Measurements from ENCODE around the gene LANCL1. TPM values are rescaled to one million over a fixed set of nuclear protein-coding genes. Genes with fewer than 3 reads are reported as not detected.

LANCL1 gene
- total RNA-seq, 2 donors from 2014 or later, result 68.4 to 88.1 TPM

- Mint-ChIP-seq H3K27ac (no peak overlapping the region), H3K4me3 (no peak overlapping the region), H3K4me1 (no peaks in the 10 kb centered on the region), H3K36me3 (ENCODE audit: low read depth) (peaks cover 83% of the 10 kb centered on the region), H3K27me3 (ENCODE audit: insufficient read depth) (no peaks in the 10 kb centered on the region), H3K9me3 (peaks cover 10% of the 10 kb centered on the region)
- H3K9ac ChIP-seq (ENCODE audit: extremely low read depth, low read length, poor library complexity, severe bottlenecking), result no peak overlapping the region
- H3K27ac ChIP-seq (ENCODE audit: low read depth, low read length), result no peak overlapping the region
- H3K36me3 ChIP-seq (ENCODE audit: control insufficient read depth, insufficient read depth, low read length), result peaks cover 69% of the 10 kb centered on the region
- WGBS, 2 experiments (ENCODE audit: insufficient coverage in 1 of 2, insufficient read length in 1 of 2), result 100% methylated on average over 1 of the region's 1 CpG; no CpG with 5 or more reads in 1 of the 2 experiments
- no peaks in the 10 kb centered on the region for H3K4me1 ChIP-seq (ENCODE audit: control insufficient read depth, insufficient read depth, low read length)
- no peak overlapping the region for H3K4me3 ChIP-seq (ENCODE audit: low read length)
- H3K9me3 ChIP-seq (ENCODE audit: control insufficient read depth, low read length), result peaks cover 21% of the 10 kb centered on the region
- TF ChIP-seq, protein P1, sequence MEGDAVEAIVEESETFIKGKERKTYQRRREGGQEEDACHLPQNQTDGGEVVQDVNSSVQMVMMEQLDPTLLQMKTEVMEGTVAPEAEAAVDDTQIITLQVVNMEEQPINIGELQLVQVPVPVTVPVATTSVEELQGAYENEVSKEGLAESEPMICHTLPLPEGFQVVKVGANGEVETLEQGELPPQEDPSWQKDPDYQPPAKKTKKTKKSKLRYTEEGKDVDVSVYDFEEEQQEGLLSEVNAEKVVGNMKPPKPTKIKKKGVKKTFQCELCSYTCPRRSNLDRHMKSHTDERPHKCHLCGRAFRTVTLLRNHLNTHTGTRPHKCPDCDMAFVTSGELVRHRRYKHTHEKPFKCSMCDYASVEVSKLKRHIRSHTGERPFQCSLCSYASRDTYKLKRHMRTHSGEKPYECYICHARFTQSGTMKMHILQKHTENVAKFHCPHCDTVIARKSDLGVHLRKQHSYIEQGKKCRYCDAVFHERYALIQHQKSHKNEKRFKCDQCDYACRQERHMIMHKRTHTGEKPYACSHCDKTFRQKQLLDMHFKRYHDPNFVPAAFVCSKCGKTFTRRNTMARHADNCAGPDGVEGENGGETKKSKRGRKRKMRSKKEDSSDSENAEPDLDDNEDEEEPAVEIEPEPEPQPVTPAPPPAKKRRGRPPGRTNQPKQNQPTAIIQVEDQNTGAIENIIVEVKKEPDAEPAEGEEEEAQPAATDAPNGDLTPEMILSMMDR (conservative IDR thresholded peaks at IDR 0.05), result no peak
- no peak for DNase-seq
- H3K27me3 ChIP-seq (ENCODE audit: control insufficient read depth, insufficient read depth, low read length, poor library complexity, severe bottlenecking), result no peaks in the 10 kb centered on the region
Observed at GRCh38 chr2:210435439-210435838, 41.1 kb downstream of the LANCL1 start.

DNA sequence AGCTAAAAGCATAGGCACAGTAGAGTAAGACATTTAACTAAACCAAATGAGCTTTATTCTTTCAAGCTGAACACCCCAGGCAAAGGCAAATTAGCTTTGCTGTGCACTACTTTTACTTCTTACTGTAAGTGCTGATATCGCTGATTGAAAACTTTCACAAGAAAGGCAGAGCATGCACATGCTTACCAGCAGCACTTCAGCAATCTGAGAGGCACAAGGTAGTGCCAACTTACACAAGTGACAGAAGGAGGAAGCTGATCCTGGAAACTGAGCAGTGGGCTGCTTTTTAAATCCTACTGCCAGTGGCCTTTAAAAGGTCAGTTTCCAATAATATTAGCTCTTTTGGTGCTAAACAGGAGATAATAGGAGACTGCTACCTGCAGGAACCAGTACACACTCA, 43.9 kb downstream of the LANCL1 start:
- H3K9me3 ChIP-seq (ENCODE audit: control insufficient read depth, low read length), result peaks cover 49% of the 10 kb centered on the region
- Mint-ChIP-seq H3K4me1 (no peaks in the 10 kb centered on the region), H3K4me3 (no peak overlapping the region), H3K27me3 (ENCODE audit: insufficient read depth) (no peaks in the 10 kb centered on the region), H3K9me3 (peaks cover 29% of the 10 kb centered on the region), H3K27ac (no peak overlapping the region), H3K36me3 (ENCODE audit: low read depth) (peaks cover 90% of the 10 kb centered on the region)
- no peak overlapping the region for H3K9ac ChIP-seq (ENCODE audit: extremely low read depth, low read length, poor library complexity, severe bottlenecking)
- H3K27me3 ChIP-seq (ENCODE audit: control insufficient read depth, insufficient read depth, low read length, poor library complexity, severe bottlenecking), result no peaks in the 10 kb centered on the region
- no peaks in the 10 kb centered on the region for H3K4me1 ChIP-seq (ENCODE audit: control insufficient read depth, insufficient read depth, low read length)
- DNase-seq, result no peak
- no peak overlapping the region for H3K27ac ChIP-seq (ENCODE audit: low read depth, low read length)
- 89 to 98% methylated on average over 1 of the region's 1 CpG for WGBS, 2 experiments (ENCODE audit: insufficient coverage in 1 of 2, insufficient read length in 1 of 2)
- TF ChIP-seq, protein P1 (conservative IDR thresholded peaks at IDR 0.05), result no peak
- H3K4me3 ChIP-seq (ENCODE audit: low read length), result no peak overlapping the region
- peaks cover 81% of the 10 kb centered on the region for H3K36me3 ChIP-seq (ENCODE audit: control insufficient read depth, insufficient read depth, low read length)

DNA sequence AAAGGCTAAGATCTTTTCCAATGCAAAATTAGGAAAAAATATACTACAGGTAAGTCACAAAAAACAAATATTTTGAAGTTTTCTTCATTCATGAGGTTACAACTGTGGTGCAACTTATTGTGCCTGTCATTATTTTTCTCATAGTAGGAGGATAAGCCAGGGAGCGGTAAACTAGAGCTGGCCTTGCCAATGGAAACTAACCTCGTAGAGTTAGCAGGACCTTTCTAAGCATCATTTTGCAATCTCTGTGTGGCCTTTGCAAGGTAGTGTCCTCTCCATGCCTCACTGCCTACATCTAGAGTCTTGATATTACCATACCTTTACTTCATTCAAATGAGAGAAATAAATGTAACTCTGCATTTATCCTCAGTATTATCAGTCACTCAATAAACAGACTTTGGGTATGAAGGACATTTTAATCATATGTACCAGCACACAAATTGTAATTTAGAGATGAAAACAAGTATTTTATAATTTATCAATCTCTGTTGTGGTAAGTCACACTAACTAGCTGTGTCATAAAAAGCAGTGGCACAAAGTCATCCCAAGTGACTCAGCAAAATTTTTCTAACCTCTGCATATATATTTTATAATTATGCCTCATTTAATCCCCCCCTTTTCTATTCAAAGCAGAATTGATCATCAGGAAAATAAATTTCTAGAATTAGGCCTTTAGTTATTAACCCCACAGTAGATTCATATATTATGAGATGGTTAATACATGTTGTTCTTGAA, 47.0 kb downstream of the LANCL1 start:
- peaks cover 91% of the 10 kb centered on the region for H3K36me3 Mint-ChIP-seq (ENCODE audit: low read depth)
- H3K27me3 Mint-ChIP-seq (ENCODE audit: insufficient read depth), result no peaks in the 10 kb centered on the region
- no peaks in the 10 kb centered on the region for H3K4me1 Mint-ChIP-seq
- no peak overlapping the region for H3K4me3 Mint-ChIP-seq
- Histone ChIP-seq H3K36me3 (ENCODE audit: control insufficient read depth, insufficient read depth, low read length) (peaks cover 64% of the 10 kb centered on the region), H3K4me1 (ENCODE audit: control insufficient read depth, insufficient read depth, low read length) (no peaks in the 10 kb centered on the region), H3K4me3 (ENCODE audit: low read length) (no peak overlapping the region), H3K27ac (ENCODE audit: low read depth, low read length) (no peak overlapping the region), H3K9ac (ENCODE audit: extremely low read depth, low read length, poor library complexity, severe bottlenecking) (no peak overlapping the region), H3K27me3 (ENCODE audit: control insufficient read depth, insufficient read depth, low read length, poor library complexity, severe bottlenecking) (no peaks in the 10 kb centered on the region), H3K9me3 (ENCODE audit: control insufficient read depth, low read length) (peaks cover 79% of the 10 kb centered on the region)
- WGBS, 2 experiments (ENCODE audit: insufficient coverage in 1 of 2, insufficient read length in 1 of 2), result 89 to 97% methylated on average over 1 to 2 of the region's 2 CpGs
- DNase-seq, result no peak
- TF ChIP-seq, protein P1 (conservative IDR thresholded peaks at IDR 0.05), result no peak
- peaks cover 59% of the 10 kb centered on the region for H3K9me3 Mint-ChIP-seq
- no peak overlapping the region for H3K27ac Mint-ChIP-seq
